Measurements from ENCODE around the gene QTRT2. TPM values are rescaled to one million over a fixed set of nuclear protein-coding genes. Genes with fewer than 3 reads are reported as not detected.

QTRT2 gene
- total and polyA plus RNA-seq, 9 of the 15 experiments (the other 6 are each of a cell fraction or from before 2014, with no cell fraction given), result 10.2 to 25.1 (median 17.3) TPM

DNA sequence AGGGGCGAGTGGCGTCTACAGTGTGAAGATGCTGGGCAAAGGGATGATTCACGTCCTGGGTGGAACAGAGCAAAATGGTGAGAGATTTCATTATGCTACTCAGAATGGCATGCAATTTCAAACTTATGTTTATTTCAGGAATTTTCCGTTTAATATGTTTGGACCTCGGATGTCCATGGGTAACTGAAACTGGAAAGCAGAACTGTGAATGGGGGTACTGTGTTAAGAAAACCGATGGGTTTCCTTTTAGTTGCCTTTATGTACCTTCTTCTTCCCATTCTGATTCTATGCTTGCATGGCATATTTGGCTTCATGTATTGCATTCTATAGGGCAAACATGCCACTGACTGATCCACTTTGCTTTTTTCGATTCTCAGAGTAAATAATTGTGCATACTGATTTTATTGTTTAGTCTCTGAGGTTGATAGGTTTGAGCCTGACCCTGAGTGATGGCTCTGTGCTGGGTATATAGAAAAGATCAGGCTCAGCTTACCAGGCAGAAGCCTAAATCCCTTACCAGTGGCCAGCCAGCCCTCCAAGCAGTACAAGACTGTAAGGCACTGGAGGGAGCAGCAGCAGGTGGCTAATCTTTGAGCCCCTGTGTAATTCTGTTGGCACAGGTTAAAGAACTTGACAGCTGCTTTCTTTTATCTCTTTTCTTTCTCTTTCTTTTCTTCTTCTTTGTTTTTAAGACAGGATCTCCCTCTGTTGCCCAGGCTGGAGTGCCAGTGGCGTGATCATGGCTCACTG is 4.5 kb downstream of the QTRT2 start:
- H3K36me3 ChIP-seq (ENCODE audit: control insufficient read depth, insufficient read depth, low read length), result peaks cover 17% of the 10 kb centered on the region; the same call in 1 of the 3 replicates
- TF ChIP-seq MXI1 (IDR thresholded peaks at IDR 0.05; ENCODE audit: low read depth, low read length), result no peak
- no peak overlapping the region for H3K4me2 ChIP-seq (ENCODE audit: insufficient read depth, low read length)
- no peak for ATAC-seq
- no peak overlapping the region for H2AFZ ChIP-seq (ENCODE audit: low read depth, low read length)
- no peaks in the 10 kb centered on the region for H3K27me3 ChIP-seq (ENCODE audit: control insufficient read depth in 2 of 2, insufficient read depth in 2 of 2, low read length in 2 of 2)
- no peaks in the 10 kb centered on the region; a peak in 1 of 5 replicates for H3K4me1 ChIP-seq (replicated peaks in 1 of 2; ENCODE audit: control insufficient read depth in 2 of 2, insufficient read depth in 2 of 2, low read length in 2 of 2)
- H3K9me3 ChIP-seq (replicated peaks; ENCODE audit: control insufficient read depth, insufficient read depth, low read depth, low read length), result no peaks in the 10 kb centered on the region
- in situ Hi-C loops (cut with MboI) (no loop called here), intact Hi-C loops (cut with micrococcal nuclease) (no loop called here)
- WGBS (ENCODE audit: insufficient coverage, low coverage, missing lambda C conversion rate), result 90% methylated on average over 8 of the region's 8 CpGs
- no peaks in the 10 kb centered on the region for H4K20me1 ChIP-seq (replicated peaks; ENCODE audit: control insufficient read depth, insufficient read depth, low read length)
- no peak overlapping the region for H3K27ac ChIP-seq (ENCODE audit: extremely low read depth, low read depth, low read length)
- FAIRE-seq, result no peak
- H3K9ac ChIP-seq (ENCODE audit: insufficient read depth in 1 of 2, low read depth in 2 of 2, low read length in 2 of 2), result no peak overlapping the region
- no peaks in the 10 kb centered on the region for H3K9me1 ChIP-seq (ENCODE audit: control insufficient read depth, insufficient read depth, low read length)
- ChIA-PET POLR2A (no interaction called here), CTCF (ENCODE audit: low intra/inter-chr PET ratio) (no interaction called here)
- no peak overlapping the region for H3K4me3 ChIP-seq
- DNase-seq (ENCODE audit: extremely low read depth in 1 of 4, low spot score in 3 of 4), result no peak
- peaks cover 43% of the 10 kb centered on the region for H3K79me2 ChIP-seq (ENCODE audit: control insufficient read depth, insufficient read depth, low read length)
- BruUV-seq (replicated peaks), result no TSS peak

DNA sequence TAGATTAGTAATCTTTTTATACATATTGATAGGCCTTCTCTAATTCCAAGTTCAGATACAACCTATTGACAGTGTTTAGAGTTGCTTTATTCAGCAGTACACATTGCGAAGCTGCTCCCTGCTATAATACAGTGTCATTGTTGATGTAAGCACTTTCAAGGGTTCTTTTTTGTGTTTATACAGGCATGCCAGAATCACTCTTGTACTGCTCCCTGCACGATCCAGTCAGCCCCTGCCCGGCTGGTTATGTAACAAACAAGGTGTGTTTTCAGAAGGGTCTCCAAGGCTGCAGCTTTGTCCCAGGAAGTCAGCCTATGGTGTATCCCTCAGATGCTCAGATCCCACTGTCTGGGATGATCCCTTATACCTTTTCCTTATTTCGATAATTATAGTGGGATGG is 11.3 kb downstream of the QTRT2 start:
- no peak for DNase-seq (ENCODE audit: extremely low read depth in 1 of 4, low spot score in 3 of 4)
- Histone ChIP-seq H3K9ac (ENCODE audit: insufficient read depth in 1 of 2, low read depth in 2 of 2, low read length in 2 of 2) (no peak overlapping the region), H3K4me3 (no peak overlapping the region), H2AFZ (ENCODE audit: low read depth, low read length) (no peak overlapping the region), H3K27ac (ENCODE audit: extremely low read depth, low read depth, low read length) (no peak overlapping the region), H3K4me1 (replicated peaks in 1 of 2; ENCODE audit: control insufficient read depth in 2 of 2, insufficient read depth in 2 of 2, low read length in 2 of 2) (no peaks in the 10 kb centered on the region), H3K79me2 (ENCODE audit: control insufficient read depth, insufficient read depth, low read length) (peaks cover 6% of the 10 kb centered on the region), H3K4me2 (ENCODE audit: insufficient read depth, low read length) (no peak overlapping the region), H3K27me3 (ENCODE audit: control insufficient read depth in 2 of 2, insufficient read depth in 2 of 2, low read length in 2 of 2) (no peaks in the 10 kb centered on the region), H3K9me1 (ENCODE audit: control insufficient read depth, insufficient read depth, low read length) (no peaks in the 10 kb centered on the region), H3K36me3 (ENCODE audit: control insufficient read depth, insufficient read depth, low read length) (peaks cover 61% of the 10 kb centered on the region; the same call in 2 of the 3 replicates), H3K9me3 (replicated peaks; ENCODE audit: control insufficient read depth, insufficient read depth, low read depth, low read length) (no peaks in the 10 kb centered on the region), H4K20me1 (replicated peaks; ENCODE audit: control insufficient read depth, insufficient read depth, low read length) (no peaks in the 10 kb centered on the region)
- BruUV-seq (replicated peaks), result no TSS peak
- 97% methylated on average over 4 of the region's 4 CpGs for WGBS (ENCODE audit: insufficient coverage, low coverage, missing lambda C conversion rate)
- ChIA-PET CTCF (ENCODE audit: low intra/inter-chr PET ratio) (no interaction called here), POLR2A (interaction anchor here (1.0 kb wide), 1 partner anchor 8 kb away, joined by 3 read pairs; no protein-coding TSS in a partner anchor)
- FAIRE-seq, result no peak
- ATAC-seq, result no peak
- in situ Hi-C loops (cut with MboI), result no loop called here
- TF ChIP-seq U2AF1 (optimal IDR thresholded peaks at IDR 0.05; ENCODE audit: low read depth, low read length) (no peak), ZNF77 (CRISPR knock-in tag; IDR thresholded peaks at IDR 0.05) (no peak), CREM (IDR thresholded peaks at IDR 0.05; ENCODE audit: low read depth) (no peak), SETDB1 (IDR thresholded peaks at IDR 0.05; ENCODE audit: low read length) (no peak), TOE1 (IDR thresholded peaks at IDR 0.05; ENCODE audit: borderline replicate concordance) (no peak), TOE1 (CRISPR knock-in tag; IDR thresholded peaks at IDR 0.05; ENCODE audit: borderline replicate concordance, low read depth) (no peak), ZNF699 (CRISPR knock-in tag; IDR thresholded peaks at IDR 0.05; ENCODE audit: insufficient replicate concordance) (no peak), ZNF121 (CRISPR knock-in tag; conservative IDR thresholded peaks at IDR 0.05) (no peak)
- TF ChIP-seq, protein P1, sequence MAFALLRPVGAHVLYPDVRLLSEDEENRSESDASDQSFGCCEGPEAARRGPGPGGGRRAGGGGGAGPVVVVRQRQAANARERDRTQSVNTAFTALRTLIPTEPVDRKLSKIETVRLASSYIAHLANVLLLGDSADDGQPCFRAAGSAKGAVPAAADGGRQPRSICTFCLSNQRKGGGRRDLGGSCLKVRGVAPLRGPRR (CRISPR knock-in tag; IDR thresholded peaks at IDR 0.05), result no peak
- TF ChIP-seq, protein P2, sequence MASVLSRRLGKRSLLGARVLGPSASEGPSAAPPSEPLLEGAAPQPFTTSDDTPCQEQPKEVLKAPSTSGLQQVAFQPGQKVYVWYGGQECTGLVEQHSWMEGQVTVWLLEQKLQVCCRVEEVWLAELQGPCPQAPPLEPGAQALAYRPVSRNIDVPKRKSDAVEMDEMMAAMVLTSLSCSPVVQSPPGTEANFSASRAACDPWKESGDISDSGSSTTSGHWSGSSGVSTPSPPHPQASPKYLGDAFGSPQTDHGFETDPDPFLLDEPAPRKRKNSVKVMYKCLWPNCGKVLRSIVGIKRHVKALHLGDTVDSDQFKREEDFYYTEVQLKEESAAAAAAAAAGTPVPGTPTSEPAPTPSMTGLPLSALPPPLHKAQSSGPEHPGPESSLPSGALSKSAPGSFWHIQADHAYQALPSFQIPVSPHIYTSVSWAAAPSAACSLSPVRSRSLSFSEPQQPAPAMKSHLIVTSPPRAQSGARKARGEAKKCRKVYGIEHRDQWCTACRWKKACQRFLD (CRISPR knock-in tag; IDR thresholded peaks at IDR 0.05), result no peak
- TF ChIP-seq, protein P3, sequence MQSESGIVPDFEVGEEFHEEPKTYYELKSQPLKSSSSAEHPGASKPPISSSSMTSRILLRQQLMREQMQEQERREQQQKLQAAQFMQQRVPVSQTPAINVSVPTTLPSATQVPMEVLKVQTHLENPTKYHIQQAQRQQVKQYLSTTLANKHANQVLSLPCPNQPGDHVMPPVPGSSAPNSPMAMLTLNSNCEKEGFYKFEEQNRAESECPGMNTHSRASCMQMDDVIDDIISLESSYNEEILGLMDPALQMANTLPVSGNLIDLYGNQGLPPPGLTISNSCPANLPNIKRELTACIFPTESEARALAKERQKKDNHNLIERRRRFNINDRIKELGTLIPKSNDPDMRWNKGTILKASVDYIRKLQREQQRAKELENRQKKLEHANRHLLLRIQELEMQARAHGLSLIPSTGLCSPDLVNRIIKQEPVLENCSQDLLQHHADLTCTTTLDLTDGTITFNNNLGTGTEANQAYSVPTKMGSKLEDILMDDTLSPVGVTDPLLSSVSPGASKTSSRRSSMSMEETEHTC (IDR thresholded peaks at IDR 0.05), result no peak
- intact Hi-C loops (cut with micrococcal nuclease), result no loop called here

All from K562 (cell line).